Activated CD4-positive, alpha-beta T cell treated with anti-CD3 and anti-CD28 coated beads, Interleukin-2, amount 50 U/mL, for 1 hour (primary cell): ENCODE results near the gene IRF2.

Source experiments
- DNase-seq: peaks from one replicate; pipeline ENCODE4 v3.0.0-alpha.2; 2020

Gene IRF2

DNA sequence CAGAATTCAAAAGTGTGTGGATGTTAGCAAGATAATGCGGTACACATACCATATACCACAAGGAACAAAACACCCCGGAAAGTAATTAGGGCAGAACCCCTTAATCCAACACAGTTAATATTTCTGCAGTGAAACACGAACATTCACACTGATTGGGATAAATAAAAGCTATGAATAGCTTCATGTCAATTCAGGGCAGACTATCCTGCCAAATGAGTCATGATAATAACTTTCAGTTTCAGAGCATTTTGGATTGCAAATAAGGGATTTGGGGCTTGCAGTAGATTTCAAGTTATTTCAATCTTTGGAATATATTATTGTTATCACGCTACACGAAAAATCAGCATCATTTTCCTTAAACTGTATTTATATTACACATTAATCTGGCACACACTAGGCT lies 24.3 kb downstream of the IRF2 start:
- no peak for DNase-seq

DNA sequence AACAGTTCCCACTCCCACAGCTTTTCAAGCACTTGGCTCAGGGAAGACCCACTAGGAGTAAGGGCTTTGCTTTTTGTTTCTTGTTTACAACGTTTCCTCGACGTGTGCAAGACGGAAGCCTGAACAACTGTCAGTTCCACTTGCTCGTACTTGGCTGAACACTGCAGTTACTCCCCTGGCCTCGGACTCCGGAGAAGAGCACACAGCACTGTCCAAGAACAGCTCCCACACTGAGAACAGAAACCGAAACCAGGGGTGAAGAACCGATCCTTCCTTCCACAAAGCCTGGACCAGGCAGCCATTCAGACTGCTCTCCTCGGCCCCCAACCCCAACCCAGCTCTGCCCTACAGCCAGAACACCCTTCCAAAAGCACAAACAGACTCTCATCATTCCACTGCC lies 25.5 kb downstream of the IRF2 start:
- no peak for DNase-seq

DNA sequence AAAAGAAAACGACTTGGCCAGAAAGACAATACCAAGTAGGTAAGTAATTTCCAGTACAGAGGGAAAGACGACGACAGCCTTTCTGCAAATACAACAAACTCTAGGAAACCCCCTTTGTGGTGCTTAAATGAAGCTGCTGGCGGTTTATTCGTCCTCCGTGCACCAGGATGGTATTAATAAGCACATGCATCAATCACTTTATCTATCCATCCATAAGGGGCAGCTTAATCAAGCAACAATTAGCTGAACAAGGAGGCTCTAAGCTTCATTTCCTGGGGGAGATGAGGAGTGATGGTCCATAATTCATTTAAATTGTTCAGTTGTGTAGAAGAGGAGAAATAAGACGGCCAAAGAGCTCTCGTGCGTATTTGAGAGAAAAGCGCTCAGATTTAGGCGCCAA lies 26.2 kb downstream of the IRF2 start:
- no peak for DNase-seq

DNA sequence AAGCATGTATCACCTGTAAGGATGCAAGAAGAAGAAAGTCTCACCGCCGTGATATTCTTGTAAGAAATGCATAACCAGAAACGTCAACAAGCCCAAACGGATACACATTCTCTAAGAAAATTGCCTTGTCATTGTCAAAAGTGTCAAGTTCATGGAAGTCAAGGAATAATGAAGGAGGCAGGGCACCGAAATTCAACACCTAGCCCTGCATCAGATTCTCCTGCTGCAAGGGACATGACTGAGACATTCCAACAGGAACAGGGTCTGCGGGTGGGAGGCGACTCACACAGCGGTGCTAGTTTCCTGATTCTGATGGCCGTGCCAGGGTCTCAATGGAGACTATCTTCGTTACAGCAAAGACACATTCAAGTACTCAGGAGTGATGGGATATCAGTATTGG lies 26.7 kb downstream of the IRF2 start:
- DNase-seq, result no peak

DNA sequence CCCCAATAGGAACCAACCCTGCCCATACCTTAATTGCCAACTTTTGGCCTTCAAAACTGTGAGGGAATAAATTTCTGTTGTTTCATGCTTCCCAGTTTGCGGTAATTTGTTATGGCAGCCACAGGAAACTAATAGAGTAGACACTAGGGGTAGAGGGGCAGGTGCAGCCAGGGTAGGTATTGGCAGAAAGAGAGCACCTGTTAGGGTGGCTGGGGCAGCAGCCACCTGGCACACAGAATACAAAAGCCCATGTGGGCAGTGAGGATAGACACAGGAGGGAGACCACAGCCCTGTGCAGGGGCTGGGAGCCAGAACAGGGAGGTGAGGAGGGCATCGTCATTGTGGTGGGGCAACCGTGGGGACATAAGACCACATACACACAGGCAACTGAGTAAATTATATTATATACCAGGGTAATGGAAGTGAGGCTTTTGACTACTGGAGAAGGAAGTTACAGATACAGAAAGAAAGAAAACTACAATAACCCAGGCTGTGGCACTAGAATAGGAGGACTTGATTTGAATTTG lies 28.2 kb downstream of the IRF2 start:
- DNase-seq, result no peak

DNA sequence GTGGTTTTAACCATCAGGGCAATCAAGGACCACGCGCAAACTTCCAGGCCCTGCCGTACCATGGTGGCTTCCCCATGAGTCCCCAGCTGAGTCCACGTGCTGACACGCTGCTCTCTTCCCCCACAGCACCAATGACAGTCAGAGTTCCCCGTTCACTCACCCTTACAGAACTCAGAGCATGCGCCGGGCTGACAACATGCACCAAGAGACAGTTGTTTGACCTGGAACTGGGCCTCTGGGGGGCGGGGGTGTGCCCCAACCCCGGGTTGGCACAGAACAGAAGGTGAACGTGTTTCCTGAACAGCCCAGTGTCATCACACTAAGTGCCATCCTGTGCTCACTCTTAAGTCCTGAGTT lies 29.4 kb downstream of the IRF2 start:
- DNase-seq, result peak; percentile 7

DNA sequence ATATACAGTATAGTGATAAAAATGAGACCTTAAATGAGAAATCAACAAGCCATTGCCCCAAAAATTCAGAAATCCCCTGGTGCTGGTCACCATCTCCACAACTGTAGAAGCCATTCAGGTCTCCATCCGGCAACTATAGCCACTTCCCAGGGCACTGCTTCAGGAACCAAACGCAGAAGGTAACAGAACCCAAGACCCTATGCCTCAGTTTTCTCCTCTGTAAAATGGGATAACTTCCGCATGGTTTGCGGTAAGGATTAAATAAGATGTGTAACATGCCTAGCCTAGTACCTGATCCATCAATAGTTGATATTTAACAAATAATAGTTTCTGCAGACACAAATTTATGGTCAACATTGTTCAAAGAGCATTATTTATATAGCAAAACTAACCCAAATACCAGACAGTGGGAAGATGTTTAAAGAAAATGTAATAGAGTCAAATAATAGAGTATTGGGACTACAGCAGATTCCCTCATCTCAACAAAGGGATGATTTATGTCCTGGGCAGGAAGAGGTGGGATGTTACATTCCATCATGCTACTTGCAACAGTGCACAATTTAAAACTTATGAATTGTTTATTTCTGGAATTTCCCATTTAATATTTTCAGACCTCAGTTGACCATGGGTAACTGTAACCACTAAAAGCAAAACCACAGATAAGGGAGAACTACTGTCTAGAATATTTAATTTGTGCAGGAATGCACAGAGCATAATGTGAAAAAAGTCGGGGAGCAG lies 30.0 kb downstream of the IRF2 start:
- DNase-seq, result no peak

DNA sequence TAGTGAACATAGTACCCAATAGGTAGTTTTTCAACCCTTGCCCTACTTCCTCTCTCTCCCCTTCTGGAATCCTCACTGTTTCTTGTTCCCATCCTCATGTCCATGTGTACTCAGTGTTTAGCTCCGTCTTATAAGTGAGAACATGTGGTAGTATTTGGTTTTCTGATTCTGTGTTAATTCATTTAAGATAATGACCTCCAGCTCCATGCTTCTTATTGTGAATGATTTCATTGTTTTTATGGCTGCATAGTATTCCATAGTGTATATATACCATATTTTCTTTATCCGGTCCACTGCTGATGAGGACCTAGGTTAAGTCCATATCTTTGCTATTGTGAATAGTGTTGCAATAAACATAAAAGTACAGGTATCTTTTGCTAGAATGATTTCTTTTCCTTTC lies 31.0 kb downstream of the IRF2 start:
- DNase-seq, result no peak

DNA sequence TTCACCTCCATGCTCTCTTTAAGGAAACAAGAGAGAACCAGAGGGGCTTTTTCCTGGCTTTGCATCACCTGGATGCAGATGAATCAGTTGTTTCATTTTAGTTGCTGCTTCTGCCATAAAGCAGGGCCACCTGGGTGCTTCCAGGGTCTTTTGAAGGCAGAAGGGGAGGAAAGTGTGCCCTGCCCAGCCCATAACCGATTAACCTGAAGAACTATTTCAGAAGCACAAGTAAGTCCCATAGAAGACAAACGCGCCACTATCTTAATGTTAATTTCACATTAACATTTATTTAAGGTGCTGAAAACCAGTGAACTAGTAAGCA lies 32.1 kb downstream of the IRF2 start:
- DNase-seq, result no peak

DNA sequence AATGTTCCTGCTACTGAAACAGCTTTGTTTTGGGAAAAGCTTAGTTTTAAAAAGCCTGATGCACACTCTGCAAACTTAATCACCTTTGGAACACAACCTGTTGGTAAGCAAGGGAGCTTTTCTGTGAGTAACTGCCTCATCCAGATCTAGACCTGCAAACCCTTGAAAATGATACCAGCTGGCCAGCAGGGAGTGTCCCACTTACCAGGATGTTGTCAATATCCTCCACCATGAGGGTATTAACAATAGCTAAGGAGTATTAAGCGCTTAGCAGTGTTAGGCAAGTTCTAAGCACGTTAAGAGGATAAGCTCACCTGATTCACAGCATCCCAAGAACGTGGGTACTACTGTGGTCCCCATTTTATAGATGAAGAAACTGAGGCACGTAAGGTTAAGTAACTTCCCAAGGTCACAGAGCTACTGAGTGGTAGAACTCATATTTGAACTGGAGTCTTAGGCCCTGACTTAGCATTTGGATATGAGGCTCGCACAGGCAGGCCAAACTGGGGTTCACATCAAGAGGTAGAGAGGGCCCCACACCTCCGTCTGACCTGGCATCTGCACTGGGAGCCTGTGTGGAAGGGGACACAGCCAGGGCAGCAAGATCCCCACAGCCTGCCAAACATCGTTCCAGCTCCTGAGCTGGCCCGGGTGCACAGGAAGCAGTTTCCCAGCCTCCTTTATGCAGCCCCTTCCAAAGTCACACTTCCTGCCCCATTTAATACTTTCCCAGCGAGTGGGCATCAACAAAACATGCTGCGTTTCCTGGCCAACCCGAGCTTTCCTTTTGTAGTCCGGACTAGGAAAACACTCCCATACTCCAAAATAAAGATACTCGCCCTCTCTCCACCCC lies 32.7 kb downstream of the IRF2 start:
- no peak for DNase-seq

DNA sequence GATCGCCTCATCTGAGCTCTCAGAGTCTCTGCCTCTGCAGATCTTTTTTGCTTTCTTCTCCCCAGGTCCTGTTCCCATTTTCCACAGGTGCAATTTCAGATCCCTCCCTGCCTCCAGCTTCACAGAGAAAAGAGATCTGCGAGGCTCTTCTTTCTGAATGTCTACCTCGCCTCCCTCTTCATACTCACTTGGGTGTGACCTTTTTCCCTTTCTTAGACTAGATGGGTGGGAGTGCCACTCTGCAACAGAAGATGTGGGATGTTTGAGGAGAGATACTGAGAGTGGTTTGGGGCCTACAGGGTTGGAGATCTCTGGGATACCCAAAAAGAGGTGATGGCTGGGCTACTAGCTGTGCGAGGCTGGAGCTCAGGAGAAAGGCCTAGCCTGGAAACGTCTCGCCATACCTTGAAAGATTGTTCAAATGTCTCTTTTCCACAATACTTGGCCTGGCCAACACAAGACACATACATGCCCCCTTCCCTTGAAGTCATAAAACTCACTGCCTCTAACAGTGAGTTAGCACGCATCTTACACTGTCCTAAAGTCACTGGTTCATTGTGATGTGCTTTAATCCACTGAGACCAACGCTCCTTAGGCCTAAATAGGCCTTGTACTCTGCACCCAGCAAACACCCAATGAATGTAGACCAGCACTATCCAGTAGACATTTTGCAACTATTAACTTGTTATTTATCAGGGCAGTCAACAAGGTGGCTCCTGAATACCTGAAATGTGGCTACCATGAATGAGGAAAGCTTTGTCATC lies 33.6 kb downstream of the IRF2 start:
- DNase-seq, result no peak

DNA sequence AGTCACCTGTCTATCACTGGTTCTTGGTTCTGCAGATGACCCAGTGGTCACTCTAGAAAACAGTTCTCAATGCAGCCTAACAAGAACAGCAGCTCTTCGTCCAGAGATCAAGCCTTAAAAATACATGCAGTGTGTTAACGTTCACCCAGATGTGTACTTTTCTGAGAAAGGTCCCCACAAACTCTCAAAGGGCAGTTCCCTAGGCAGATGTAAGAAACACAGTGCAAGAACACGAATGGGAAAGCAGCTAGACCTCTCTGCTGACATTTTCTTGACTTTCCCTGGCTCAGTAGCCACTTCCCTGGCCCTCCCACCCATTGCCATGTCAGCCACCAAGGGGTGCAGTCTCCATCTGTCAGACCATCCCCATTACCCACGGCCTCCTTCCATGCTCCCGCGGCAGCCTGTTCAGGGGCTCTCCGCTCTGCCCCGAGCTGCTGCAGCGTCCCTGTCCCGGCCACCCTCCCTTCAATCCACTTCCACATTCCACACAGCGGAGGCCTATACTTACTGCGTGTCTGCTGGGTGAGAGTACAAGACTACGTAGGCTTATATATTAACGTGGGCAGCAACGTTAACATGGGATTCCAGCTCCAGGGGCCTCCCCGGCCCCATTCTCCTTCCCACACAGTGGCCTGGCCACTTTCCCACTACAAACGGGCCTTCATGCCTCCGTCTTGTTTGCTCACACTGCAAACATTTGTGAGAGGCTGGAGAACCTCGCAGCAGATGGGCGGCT lies 34.3 kb downstream of the IRF2 start:
- no peak for DNase-seq

DNA sequence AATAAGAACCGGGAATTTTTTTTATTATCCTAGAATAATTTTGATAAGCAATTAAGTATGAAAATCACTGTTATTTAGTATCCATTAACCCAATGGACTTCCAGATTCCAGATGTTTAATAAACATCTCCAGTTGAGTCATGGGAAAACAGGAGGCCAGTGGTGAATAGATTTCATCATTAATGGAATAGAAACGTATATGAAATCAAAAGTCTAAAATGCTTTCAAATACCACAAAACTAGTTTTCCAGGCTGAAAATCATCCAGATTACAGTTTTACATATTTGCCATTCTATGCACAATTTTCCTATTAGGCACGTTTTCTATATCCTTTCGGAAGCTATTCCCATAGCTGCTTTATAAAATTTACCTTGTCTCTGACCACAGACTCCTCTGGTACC lies 35.0 kb downstream of the IRF2 start:
- DNase-seq, result no peak

DNA sequence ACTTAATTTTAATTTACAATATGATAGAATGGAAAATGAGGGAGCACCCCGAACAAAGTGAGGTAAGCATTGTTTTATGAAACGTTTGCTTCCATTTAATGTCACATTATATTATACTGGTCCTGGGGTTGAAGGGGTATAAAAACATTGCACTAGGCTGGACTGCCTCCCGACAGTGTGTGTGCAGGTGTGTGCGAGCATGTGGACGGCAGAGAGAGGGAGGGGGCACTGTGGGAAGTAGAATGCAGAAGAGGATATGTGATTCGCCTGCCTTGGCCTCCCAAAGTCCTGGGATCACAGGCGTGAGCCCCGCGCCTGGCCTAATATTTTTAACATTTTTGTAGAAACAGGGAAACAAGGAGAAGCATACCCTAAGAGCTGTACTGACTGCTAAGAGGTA lies 36.0 kb downstream of the IRF2 start:
- DNase-seq, result no peak

DNA sequence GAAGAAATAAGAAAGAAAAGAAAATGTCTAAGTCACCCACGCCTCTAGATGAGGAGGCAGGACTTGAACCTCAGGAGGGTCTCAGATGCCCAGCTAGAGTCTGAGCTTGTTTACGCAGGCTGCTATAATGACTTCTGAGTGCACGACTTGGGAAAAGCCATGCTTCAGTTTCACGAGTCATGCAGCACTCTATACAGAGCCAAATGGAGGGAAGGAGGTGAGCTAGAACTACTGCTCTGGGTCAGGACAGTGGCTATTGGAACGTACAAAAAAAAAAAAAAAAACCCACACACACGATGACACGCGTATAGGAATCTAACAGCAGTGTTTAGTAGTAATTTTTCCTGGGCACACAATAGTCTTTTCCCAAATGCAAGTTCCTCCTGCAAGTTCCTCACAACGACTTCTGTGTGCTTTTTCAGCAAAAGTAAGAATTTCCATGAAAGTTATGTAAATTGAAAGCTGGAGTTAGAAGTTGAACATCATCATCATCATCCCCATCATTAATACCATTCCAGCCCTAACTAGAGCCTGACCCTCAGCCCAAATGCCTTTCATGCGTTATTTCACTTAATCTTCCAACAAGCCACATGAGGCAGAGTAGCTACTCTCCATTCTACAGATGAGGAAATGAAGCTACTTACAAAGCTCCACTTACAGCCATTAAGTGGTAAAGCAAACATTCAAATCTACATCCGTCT lies 36.6 kb downstream of the IRF2 start:
- DNase-seq, result no peak

DNA sequence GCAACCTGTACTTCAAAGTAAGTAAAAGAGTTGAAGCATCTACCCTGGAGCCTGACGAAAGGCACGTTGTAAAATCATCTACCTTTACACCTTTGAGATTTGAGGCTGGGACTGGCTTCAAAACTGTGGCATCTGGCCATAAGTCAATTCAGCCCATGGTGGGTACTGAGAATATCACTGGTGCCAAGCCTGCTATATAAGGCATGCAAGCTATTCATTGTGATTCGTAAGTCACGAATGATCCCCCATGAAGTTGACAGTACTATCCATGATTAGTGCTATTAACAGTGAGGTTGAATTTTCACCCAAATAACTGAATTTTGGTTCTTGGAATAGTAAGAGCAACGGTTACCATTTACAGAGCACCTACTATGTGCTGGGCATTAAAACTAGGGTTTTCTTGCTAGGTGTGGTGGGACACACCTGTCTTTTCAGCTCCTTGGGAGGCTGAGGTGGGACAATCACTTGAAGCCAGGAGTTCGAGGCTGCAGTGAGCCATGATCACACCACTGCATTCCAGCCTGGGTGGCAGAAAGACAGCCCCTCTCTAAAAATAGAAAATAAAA lies 39.8 kb downstream of the IRF2 start:
- DNase-seq, result no peak

DNA sequence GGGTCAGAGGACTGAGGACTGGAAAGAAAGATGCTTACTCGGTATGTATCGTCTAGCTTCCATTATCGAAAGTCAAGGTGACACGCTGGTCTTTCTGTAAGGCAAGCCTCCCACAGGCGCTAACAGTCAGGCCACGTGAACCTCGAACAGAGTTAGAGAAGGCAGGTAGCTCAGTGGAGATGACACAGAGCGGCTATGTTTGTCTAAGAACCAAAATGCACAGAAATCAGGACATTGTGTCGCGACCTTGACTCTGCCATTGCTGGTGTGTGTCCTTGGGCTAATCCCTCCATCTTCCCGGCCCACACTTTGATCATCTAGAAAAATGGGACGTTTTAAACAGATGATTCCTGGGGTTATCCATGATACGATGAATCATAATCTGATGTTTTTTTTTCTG lies 40.3 kb downstream of the IRF2 start:
- no peak for DNase-seq

DNA sequence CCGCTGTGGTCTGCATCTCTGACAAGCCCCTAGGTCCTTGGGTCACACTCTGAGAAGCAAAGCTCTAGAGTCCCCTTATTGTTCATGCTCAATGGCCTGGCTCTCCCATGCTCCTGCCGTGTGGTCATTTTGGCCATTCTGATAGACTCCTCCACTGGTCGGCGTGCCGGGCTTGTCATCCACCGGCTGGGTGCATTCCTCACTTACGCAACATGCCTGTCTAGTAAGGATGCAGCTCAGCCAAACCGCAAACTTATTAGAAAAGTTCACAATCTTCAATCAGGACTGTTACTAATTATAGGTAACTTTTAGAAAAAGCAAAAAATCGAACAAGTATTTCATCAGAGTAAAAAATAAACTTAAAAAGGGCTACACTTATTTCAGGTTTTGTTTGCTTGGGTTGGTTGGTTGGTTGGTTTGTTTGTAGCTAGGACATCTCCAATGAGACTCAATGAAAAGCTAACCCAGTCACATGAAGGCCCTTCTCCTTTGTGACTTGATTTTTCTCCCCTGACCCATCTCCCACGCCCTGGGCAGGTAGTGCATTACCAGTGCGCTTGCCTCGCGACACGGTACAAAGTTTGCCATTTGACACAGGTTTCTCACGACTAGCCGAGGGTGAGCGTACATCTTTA lies 41.0 kb downstream of the IRF2 start:
- DNase-seq, result no peak

DNA sequence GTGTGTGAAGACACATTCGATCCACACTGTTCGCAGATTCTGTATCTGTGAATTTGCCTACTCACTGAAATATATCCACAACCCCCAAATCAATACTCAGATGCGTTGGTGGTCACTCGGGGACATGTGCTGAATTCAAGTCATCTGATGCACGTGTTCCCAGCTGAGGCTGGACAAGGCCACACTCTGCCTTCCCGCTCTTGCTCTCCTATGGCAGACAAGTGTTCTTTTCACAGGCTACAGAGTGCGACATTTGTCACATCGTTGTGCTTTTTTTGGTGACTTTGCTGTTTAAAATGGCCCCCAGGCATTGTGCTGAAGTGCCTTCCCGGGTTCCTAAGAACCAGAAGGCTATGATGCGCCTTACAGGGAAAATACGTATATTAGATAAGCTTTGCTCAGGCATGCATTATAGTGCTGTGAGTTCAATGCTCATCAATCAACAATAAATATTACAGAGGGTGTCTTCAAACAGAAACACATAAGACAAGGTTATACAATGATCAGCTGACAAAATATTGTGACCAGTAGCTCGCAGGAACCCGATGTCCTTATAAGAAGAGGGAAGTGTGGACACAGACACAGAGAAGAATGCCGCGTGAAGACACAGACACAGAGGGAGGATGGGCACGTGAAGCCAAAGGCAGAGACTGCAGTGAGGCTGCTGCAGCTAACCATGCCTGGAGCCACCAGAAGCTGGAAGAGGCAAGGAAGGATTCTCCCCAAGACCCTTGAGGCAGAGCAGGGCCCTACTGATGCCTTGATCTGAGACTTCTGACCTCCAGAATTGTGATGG lies 42.0 kb downstream of the IRF2 start:
- DNase-seq, result no peak

DNA sequence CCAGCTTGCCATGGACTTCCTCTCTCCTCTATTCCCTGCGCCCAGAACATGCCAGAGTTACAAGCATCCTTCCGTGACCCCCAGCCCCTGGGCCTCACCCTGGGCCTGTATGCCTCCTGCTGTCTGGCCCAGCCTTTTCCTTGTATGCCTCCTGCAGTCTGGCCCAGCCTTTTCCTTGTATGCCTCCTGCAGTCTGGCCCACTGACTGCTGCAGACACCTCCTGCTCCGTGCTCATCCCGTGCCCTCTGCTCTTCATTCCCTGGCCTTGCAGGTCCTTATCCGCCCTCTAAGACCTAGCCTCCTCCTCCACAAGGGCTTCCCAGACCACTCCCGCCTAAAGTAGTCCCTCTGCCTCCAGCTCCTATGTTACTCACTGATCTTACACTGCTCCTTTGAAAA lies 44.2 kb downstream of the IRF2 start:
- no peak for DNase-seq

DNA sequence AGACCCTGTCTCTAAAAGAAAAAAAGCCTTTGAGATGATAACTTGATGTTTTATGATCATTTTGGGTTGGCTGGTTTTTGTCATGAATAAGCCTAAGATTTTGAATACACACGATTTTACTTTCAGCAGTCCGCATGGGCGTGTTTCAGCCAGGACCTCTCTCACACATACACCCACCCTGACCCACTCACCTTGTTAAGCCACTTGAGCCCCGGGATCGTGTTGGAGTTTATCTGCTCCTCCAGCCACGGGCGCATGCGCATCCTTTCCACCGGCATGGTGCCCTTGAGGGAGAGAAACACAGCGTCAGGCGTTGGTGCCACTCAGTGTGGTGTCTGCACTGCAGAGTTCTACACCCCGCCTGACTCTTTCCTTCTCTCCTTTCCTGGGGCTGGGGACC lies 45.6 kb downstream of the IRF2 start:
- DNase-seq, result no peak
